ENCODE measurements around the gene SETD3.

SETD3 gene

DNA sequence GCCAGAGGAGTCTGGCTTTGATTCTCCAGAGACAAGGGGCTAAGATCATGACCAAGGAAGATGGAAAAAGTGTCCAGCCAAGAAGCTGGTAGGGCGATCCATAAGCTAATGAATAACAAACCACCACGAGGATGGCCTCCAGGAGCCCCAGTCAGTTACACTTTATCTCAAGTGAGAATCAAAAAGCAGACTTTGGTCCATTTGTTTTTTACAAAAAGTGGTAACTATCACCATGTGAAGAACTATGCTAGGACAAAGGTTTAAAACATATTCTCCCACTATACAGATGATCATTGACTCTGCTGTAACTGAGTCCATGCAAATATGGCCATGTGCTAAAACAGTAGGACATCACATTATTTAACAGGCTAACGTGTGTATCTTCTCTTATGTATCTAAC is 13.9 kb downstream of the SETD3 start:
- TF ChIP-seq, protein P1, sequence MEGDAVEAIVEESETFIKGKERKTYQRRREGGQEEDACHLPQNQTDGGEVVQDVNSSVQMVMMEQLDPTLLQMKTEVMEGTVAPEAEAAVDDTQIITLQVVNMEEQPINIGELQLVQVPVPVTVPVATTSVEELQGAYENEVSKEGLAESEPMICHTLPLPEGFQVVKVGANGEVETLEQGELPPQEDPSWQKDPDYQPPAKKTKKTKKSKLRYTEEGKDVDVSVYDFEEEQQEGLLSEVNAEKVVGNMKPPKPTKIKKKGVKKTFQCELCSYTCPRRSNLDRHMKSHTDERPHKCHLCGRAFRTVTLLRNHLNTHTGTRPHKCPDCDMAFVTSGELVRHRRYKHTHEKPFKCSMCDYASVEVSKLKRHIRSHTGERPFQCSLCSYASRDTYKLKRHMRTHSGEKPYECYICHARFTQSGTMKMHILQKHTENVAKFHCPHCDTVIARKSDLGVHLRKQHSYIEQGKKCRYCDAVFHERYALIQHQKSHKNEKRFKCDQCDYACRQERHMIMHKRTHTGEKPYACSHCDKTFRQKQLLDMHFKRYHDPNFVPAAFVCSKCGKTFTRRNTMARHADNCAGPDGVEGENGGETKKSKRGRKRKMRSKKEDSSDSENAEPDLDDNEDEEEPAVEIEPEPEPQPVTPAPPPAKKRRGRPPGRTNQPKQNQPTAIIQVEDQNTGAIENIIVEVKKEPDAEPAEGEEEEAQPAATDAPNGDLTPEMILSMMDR (IDR thresholded peaks at IDR 0.05; ENCODE audit: borderline replicate concordance, control extremely low read depth, extremely low read depth, insufficient read depth, missing control alignments) = no peak
- in situ Hi-C loops (cut with MboI; ENCODE audit: low sequenced_read_pairs, unreplicated experiment) = no loop called here

GRCh38 chr14:99465288-99465687 is 15.4 kb downstream of the SETD3 start:
- TF ChIP-seq, protein P1 (IDR thresholded peaks at IDR 0.05; ENCODE audit: borderline replicate concordance, control extremely low read depth, extremely low read depth, insufficient read depth, missing control alignments) = no peak
- no peak for DNase-seq (ENCODE audit: low spot score)
- in situ Hi-C loops (cut with MboI; ENCODE audit: low sequenced_read_pairs, unreplicated experiment) = no loop called here

More for the DNA sequence above, 13.9 kb downstream of the SETD3 start:
- no peak for DNase-seq (ENCODE audit: low spot score)

DNA sequence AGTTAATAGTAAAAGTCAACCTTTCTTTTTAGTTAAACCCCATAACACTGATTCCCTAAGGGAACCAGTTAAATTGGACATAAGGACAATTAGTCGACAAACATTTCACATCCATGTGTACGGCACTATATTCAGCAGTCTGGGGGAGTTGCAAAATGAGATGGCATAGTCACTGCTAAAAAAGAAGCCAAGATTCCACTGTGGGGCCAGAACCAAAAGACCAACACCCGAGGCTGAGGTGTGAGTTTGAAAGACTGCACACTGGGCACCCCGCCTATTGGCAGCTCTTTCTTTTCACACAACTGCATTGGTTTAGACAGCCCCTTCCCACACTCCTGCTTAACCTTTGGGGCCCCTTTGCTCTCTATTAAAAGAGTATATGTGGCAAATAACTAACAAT is 16.7 kb downstream of the SETD3 start:
- TF ChIP-seq, protein P1 (IDR thresholded peaks at IDR 0.05; ENCODE audit: borderline replicate concordance, control extremely low read depth, extremely low read depth, insufficient read depth, missing control alignments) = no peak
- no peak for DNase-seq (ENCODE audit: low spot score)
- in situ Hi-C loops (cut with MboI; ENCODE audit: low sequenced_read_pairs, unreplicated experiment) = no loop called here

DNA sequence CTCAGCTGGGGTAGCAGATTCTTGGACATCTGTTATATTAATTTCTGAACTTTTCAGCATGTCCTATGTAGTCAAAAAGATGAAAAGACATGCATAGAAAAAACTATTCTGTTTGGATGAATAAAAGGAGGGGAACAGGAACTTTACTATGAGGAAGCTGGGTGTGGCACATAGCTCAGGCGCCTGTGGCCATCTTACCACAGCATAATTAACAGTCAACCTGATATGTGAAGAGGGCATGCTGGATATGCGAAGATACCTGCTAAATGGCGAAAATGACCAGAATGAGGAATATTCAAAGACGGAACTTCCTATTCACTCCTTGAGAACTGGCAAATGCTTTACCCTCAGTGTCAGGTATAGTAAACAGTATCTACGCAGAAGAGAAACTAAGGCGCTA is 18.4 kb downstream of the SETD3 start:
- in situ Hi-C loops (cut with MboI; ENCODE audit: low sequenced_read_pairs, unreplicated experiment) = no loop called here
- no peak for DNase-seq (ENCODE audit: low spot score)
- TF ChIP-seq, protein P1 (IDR thresholded peaks at IDR 0.05; ENCODE audit: borderline replicate concordance, control extremely low read depth, extremely low read depth, insufficient read depth, missing control alignments) = no peak

GRCh38 chr14:99461411-99462085 is 19.1 kb downstream of the SETD3 start:
- DNase-seq (ENCODE audit: low spot score) = no peak
- TF ChIP-seq, protein P1 (IDR thresholded peaks at IDR 0.05; ENCODE audit: borderline replicate concordance, control extremely low read depth, extremely low read depth, insufficient read depth, missing control alignments) = no peak
- in situ Hi-C loops (cut with MboI; ENCODE audit: low sequenced_read_pairs, unreplicated experiment) = no loop called here

GRCh38 chr14:99460793-99461192 is 19.9 kb downstream of the SETD3 start:
- in situ Hi-C loops (cut with MboI; ENCODE audit: low sequenced_read_pairs, unreplicated experiment) = no loop called here
- no peak for DNase-seq (ENCODE audit: low spot score)
- TF ChIP-seq, protein P1 (IDR thresholded peaks at IDR 0.05; ENCODE audit: borderline replicate concordance, control extremely low read depth, extremely low read depth, insufficient read depth, missing control alignments) = no peak

Data from GM13976 (cell line).